K562 (cell line): ENCODE results near the gene KISS1R. TPM values are rescaled to one million over a fixed set of nuclear protein-coding genes. Genes with fewer than 3 reads are reported as not detected.
A peak's percentile ranks its signal among the peaks of the same experiment; 100 is the strongest.

Source experiments
- CCNT2 ChIP-seq: IDR thresholded peaks from 2 replicates; pipeline ENCODE4 v1.6.1; 2011; ENCODE audit warnings: borderline replicate concordance, low read depth, mild to moderate bottlenecking, moderate library complexity, mixed read lengths, low read length; ENCODE audit not compliant: insufficient read length; ENCODE audit errors: extremely low read depth
- CHCHD3 ChIP-seq: fragments of 250-450 bp; sonication (Bioruptor Pico); IDR thresholded peaks from 2 replicates; pipeline ENCODE4 v2.1.2; 2022; ENCODE audit warnings: mild to moderate bottlenecking
- HBP1 ChIP-seq: fragments of 450-650 bp; formaldehyde crosslinking; IDR thresholded peaks from 2 replicates; pipeline ENCODE4 v1.4.0; 2022; ENCODE audit warnings: missing genetic modification characterization
- HDAC3 ChIP-seq: fragments of 450-650 bp; IDR thresholded peaks from 2 replicates; pipeline ENCODE4 v1.6.1; 2018; ENCODE audit warnings: borderline replicate concordance, mild to moderate bottlenecking, moderate library complexity; ENCODE audit not compliant: partially characterized antibody
- HDGF ChIP-seq: fragments of 450-650 bp; IDR thresholded peaks from 2 replicates; pipeline ENCODE4 v1.6.1; 2016
- ILF3 ChIP-seq: fragments of 450-650 bp; IDR thresholded peaks from 2 replicates; pipeline ENCODE4 v1.6.1; 2018; ENCODE audit warnings: antibody characterized with exemption, mild to moderate bottlenecking, moderate library complexity, borderline replicate concordance
- MAFF ChIP-seq: IDR thresholded peaks from 2 replicates; pipeline ENCODE4 v1.6.1; 2012; ENCODE audit warnings: low read length, improper control_type of control experiment
- MAX ChIP-seq: sonication (generic); formaldehyde crosslinking; IDR thresholded peaks from 2 replicates; pipeline ENCODE4 v1.9.0; 2022; ENCODE audit warnings: mild to moderate bottlenecking, missing genetic modification reagents
- MYC ChIP-seq, 2 experiments: fragments of 250-450 bp in 1 of 2; sonication (Bioruptor Pico) in 1 of 2; IDR thresholded peaks; 2 replicates each; pipeline versions ENCODE4 v1.5.1 to v1.6.1; 2012 to 2021; ENCODE audit warnings: low read depth in 2 of 2, borderline replicate concordance in 1 of 2, improper control_type of control experiment in 1 of 2, low read length in 1 of 2, mild to moderate bottlenecking in 1 of 2, moderate library complexity in 1 of 2
- NR2C1 ChIP-seq, 2 experiments: fragments of 450-650 bp; IDR thresholded peaks; 2 replicates each; pipeline ENCODE4 v1.6.1; 2017; ENCODE audit warnings: mild to moderate bottlenecking in 2 of 2, antibody characterized with exemption in 1 of 2, inconsistent platforms in 1 of 2, missing compliant biosample characterization in 1 of 2, missing genetic modification characterization in 1 of 2
- NUFIP1 ChIP-seq: fragments of 450-650 bp; IDR thresholded peaks from 2 replicates; pipeline ENCODE4 v1.6.1; 2018; ENCODE audit not compliant: partially characterized antibody
- RB1 ChIP-seq: fragments of 450-650 bp; IDR thresholded peaks from 2 replicates; pipeline ENCODE4 v1.6.1; 2017; ENCODE audit warnings: low read depth, mild to moderate bottlenecking
- SRSF3 ChIP-seq: fragments of 200-400 bp; formaldehyde crosslinking; IDR thresholded peaks from 2 replicates; pipeline ENCODE4 v1.6.1; 2016; ENCODE audit warnings: mild to moderate bottlenecking, low read length, moderate library complexity; ENCODE audit not compliant: insufficient read depth
- TFAP4 ChIP-seq: sonication (generic); formaldehyde crosslinking; IDR thresholded peaks from 2 replicates; pipeline ENCODE4 v1.8.0; 2022; ENCODE audit warnings: missing genetic modification reagents, mild to moderate bottlenecking, moderate library complexity, borderline replicate concordance
- THRB ChIP-seq: fragments of 450-650 bp; formaldehyde crosslinking; conservative IDR thresholded peaks from 2 replicates; pipeline ENCODE4 v1.4.0; 2022; ENCODE audit warnings: mild to moderate bottlenecking, missing genetic modification characterization
- ZBED1 ChIP-seq: IDR thresholded peaks from 2 replicates; pipeline ENCODE4 v1.6.1; 2014
- ZFP91 ChIP-seq: sonication (generic); formaldehyde crosslinking; IDR thresholded peaks from 2 replicates; pipeline ENCODE4 v1.8.0; 2022; ENCODE audit warnings: mild to moderate bottlenecking, missing genetic modification reagents
- ZNF124 ChIP-seq: sonication (generic); formaldehyde crosslinking; IDR thresholded peaks from 2 replicates; pipeline ENCODE4 v1.8.1; 2022; ENCODE audit warnings: missing genetic modification reagents
- ZNF449 ChIP-seq: fragments of 250-450 bp; sonication (Bioruptor Pico); IDR thresholded peaks from 2 replicates; pipeline ENCODE4 v1.8.0; 2022; ENCODE audit warnings: moderate library complexity, mild to moderate bottlenecking, inconsistent platforms
- polyA plus RNA-seq, 8 experiments: library from polyadenylated mRNA; depleted of rRNA in 4 of 8; stranded (reverse) in 5 of 8; unstranded in 3 of 8; fragments of >200 nt; fragmentation: Nextera tagmentation in 2 of 8; fragmentation: Illumina TruSeq in 1 of 8; extraction: Ambion mirVana in 2 of 8; extraction: Trizol in 1 of 8; gene quantifications; 2 replicates each; pipeline versions ENCODE4 v1.2.1 to v1.2.3, GENCODE V29; 2011 to 2014; ENCODE audit warnings: inconsistent platforms in 1 of 8, missing spikeins in 1 of 8
- total RNA-seq, 7 experiments: library from RNA; depleted of rRNA in 6 of 7; stranded (reverse); fragments of >200 nt in 6 of 7; fragmentation: Illumina TruSeq in 2 of 7; extraction: Trizol in 2 of 7; gene quantifications; 2 replicates each; pipeline versions ENCODE4 v1.2.1 to v1.2.3, GENCODE V29; 2011 to 2021; ENCODE audit warnings: low replicate concordance in 1 of 7

The KISS1R gene
- total and polyA plus RNA-seq, 9 of the 15 experiments (the other 6 are each of a cell fraction or from before 2014, with no cell fraction given): 0.37 to 39.4 (median 2.0) TPM

GRCh38 chr19:872266-872951 is 44.7 kb upstream of the KISS1R start (continued):
- no peak for TF ChIP-seq ZFP91 (CRISPR knock-in tag)
- TF ChIP-seq HBP1 (CRISPR knock-in tag): no peak
- TF ChIP-seq NR2C1 (IDR thresholded peaks at IDR 0.05): no peak
- no peak for TF ChIP-seq NR2C1 (tag; IDR thresholded peaks at IDR 0.05)
- no peak for TF ChIP-seq NUFIP1
- no peak for TF ChIP-seq ZBED1
- peak; percentile 37; the same call in 1 of the 2 replicates for TF ChIP-seq HDGF
- peak; percentile 67 for TF ChIP-seq TFAP4 (CRISPR knock-in tag)
- no peak for TF ChIP-seq THRB (CRISPR knock-in tag)
- no peak for TF ChIP-seq SRSF3
- no peak for TF ChIP-seq ILF3
- no peak for TF ChIP-seq HDAC3
- TF ChIP-seq RB1: no peak
- TF ChIP-seq MAFF: no peak
- no peak for TF ChIP-seq MYC (IDR thresholded peaks at IDR 0.05; ENCODE audit: low read depth, low read length)
- TF ChIP-seq MYC (CRISPR knock-in tag; IDR thresholded peaks at IDR 0.05; ENCODE audit: borderline replicate concordance, low read depth): 0 out of 2 replicates have a peak, but pooled peaks have one; percentile 30
- no peak for TF ChIP-seq ZNF449 (CRISPR knock-in tag)
- no peak for TF ChIP-seq CHCHD3
- 0 out of 2 replicates have a peak, but pooled peaks have one; percentile 15 for TF ChIP-seq MAX (CRISPR knock-in tag)
- no peak for TF ChIP-seq ZNF124 (CRISPR knock-in tag)
- TF ChIP-seq CCNT2: peak; percentile 14
